Kidney epithelial cell (primary cell): ENCODE results near the gene CACNA1I. TPM values are rescaled to one million over a fixed set of nuclear protein-coding genes. Genes with fewer than 3 reads are reported as not detected.

Experiments used
- DNase-seq: peaks from one replicate; pipeline ENCODE4 v3.0.0-alpha.2; 2010; ENCODE audit warnings: low read depth
- H3K27me3 ChIP-seq: 2 replicates; pipeline ENCODE4 v1.6.0; 2011; ENCODE audit warnings: low read length; ENCODE audit not compliant: control insufficient read depth, insufficient read depth
- H3K36me3 ChIP-seq: 2 replicates; pipeline ENCODE4 v1.5.1; 2011; ENCODE audit warnings: low read length; ENCODE audit not compliant: control insufficient read depth, insufficient read depth
- H3K4me3 ChIP-seq: 2 replicates; pipeline ENCODE4 v1.5.1; 2011; ENCODE audit warnings: low read depth, mild to moderate bottlenecking, control low read depth, low read length
- CTCF ChIP-seq: IDR thresholded peaks from 2 replicates; pipeline ENCODE4 v1.5.1; 2011; ENCODE audit warnings: mild to moderate bottlenecking, moderate library complexity, low read length, control low read depth, inconsistent platforms; ENCODE audit not compliant: insufficient read depth, poor library complexity, severe bottlenecking
- total RNA-seq: library from RNA; depleted of rRNA; stranded (reverse); fragments of >200 nt; gene quantifications from 2 replicates; pipeline ENCODE4 v1.2.3, GENCODE V29; 2015

CACNA1I gene
- total RNA-seq, 1 donor from 2014 or later = not detected

DNA sequence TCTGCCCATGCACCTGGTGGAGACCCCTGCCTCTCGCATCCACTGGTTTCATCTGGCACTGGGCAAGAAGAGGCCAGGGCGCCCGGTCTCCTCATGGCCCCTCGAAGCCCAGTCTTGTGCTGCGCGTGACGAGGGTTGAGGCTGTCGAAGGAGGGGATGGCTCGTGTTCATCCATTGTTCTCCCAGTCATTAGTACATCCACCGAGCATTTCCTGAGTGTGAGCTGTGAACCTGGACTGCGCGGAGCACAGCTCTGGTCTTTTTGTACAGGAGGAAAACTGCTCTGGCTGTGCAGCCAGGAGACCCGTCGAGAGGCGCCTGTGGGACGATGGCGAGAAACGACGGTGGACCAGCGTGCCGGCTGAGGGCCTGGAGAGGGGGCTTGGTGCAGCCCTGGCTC, 6.8 kb downstream of the CACNA1I start:
- DNase-seq = no peak
- TF ChIP-seq CTCF = no peak
- no peaks in the 10 kb centered on the region for H3K36me3 ChIP-seq
- H3K4me3 ChIP-seq = no peak overlapping the region
- peaks cover 17% of the 10 kb centered on the region for H3K27me3 ChIP-seq

GRCh38 chr22:39577900-39578299, 7.3 kb downstream of the CACNA1I start:
- no peak for DNase-seq
- Histone ChIP-seq H3K27me3 (peaks cover 17% of the 10 kb centered on the region), H3K36me3 (no peaks in the 10 kb centered on the region), H3K4me3 (no peak overlapping the region)
- no peak for TF ChIP-seq CTCF

DNA sequence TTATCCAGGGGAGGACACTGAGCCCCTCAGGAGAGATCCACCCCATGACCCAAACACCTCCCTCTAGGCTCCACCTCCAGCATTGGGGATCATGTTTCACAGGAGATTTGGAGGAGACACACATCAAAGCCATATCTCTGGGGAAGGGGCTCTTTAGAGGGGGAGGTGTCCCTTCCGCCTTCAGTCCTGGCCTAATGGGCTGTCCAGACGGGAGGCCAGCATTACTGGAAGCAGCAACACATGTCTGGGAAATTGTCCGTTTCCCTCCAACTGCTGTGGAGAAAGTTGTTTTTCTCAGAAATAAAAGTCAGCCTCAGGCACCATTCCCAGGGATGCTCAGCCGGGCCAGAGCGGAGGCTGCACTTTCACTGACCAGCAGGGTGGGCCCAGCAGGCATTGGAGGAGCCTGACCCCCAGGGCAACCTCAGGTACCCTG, 9.5 kb downstream of the CACNA1I start:
- Histone ChIP-seq H3K27me3 (peaks cover 21% of the 10 kb centered on the region), H3K36me3 (no peaks in the 10 kb centered on the region), H3K4me3 (no peak overlapping the region)
- TF ChIP-seq CTCF = no peak
- no peak for DNase-seq

- H3K4me3 ChIP-seq = no peak overlapping the region
- no peak for DNase-seq
- TF ChIP-seq CTCF = no peak
These were observed 10.2 kb downstream of the CACNA1I start for GRCh38 chr22:39580795-39581194.

GRCh38 chr22:39581303-39581702, 10.8 kb downstream of the CACNA1I start:
- Histone ChIP-seq H3K27me3 (peaks cover 21% of the 10 kb centered on the region), H3K4me3 (no peak overlapping the region), H3K36me3 (no peaks in the 10 kb centered on the region)
- no peak for TF ChIP-seq CTCF
- no peak for DNase-seq

More at GRCh38 chr22:39580795-39581194, 10.2 kb downstream of the CACNA1I start:
- Histone ChIP-seq H3K27me3 (peaks cover 21% of the 10 kb centered on the region), H3K36me3 (no peaks in the 10 kb centered on the region)

DNA sequence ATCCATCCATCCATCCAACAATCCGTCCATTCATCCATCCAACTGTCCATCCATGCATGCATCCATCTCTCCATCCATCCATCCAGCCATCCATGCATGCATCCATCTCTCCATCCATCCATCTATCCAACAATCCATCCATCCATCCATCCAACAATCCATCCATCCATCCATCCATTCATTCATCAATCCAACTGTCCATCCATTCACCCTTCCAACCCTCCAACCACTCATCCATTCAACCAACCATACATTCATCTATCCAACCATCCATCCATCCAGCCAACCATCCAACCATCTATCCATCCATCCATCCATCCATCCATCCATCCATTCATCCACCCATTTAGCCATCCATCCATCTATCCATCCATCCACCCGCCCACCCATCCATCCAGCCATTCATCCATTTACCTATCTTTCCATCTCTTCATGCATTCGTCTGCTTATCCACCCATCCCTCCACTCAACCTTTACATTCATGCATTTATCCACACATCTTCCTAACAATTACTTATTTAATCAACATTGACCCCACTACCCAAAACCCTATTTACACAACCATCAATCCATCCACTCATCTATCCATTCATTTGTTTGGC, 12.6 kb downstream of the CACNA1I start:
- H3K27me3 ChIP-seq = peaks cover 26% of the 10 kb centered on the region
- H3K4me3 ChIP-seq = no peak overlapping the region
- no peak for DNase-seq
- H3K36me3 ChIP-seq = no peaks in the 10 kb centered on the region
- TF ChIP-seq CTCF = no peak
